ENCODE data around the gene C21orf91.

Gene C21orf91

DNA sequence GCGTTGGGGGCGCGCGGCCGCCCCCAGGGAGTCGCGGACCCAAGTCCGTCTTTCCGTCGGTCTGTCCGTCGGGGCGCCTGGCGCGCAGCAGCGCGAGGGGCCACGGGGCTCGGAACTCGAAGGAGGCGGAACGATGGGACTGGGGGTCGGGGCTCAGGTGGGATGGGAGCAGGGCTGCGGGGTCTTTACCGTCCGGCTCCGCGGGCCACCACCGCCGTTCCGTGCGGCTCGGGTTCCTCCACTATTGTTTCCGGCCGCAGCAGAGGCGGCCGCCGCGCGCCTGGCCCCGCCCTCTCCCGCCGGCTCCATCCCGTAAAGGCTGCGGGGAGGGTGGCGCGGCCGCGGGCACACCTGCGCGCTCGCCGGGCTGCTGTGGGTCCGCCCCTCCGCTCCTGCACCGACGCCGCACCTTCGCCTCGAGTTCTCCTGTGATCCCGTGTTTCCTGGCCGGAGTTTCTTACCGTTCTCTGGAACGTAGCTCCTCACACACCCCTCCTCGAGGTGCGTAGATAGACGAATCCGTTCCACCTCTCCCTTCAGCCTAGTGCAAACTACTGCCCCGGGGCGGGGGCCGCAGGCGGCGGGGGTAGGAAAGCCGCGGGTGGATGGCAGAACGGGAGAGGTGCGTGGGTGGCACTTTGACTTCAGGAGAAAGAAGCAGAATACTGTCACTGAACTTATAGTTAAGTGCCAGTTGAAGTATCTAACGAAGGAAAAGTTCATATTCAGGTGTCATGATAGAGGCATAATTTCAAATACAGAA lies at the start of gene C21orf91:
Gene C21orf91, minus strand, starts transcription at position 243 of the 763 bp plus-strand sequence. CDS start 1,038 bp downstream, outside the sequence.
- no peak for DNase-seq (ENCODE audit: low read depth)

DNA sequence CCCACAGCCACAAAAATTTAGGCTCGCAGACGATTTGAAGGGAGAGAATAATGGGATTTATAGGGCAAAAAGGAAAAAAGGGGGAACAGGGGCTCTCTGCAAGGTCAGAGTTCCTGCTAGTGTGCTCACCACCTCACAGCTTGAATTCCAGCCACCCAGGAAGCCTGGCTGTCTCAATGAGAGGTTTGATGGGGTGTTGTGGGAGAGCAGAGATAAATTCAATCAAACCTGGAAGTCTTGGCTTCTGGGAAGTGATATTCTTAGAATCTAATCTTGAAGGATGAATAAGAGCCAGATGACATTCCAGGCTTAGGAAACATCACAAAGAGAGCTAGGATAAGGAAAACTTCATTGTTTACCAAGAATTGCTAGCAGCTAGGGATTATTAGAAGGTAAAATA lies 47.4 kb upstream of the C21orf91 start:
- DNase-seq (ENCODE audit: low read depth), result no peak

GRCh38 chr21:17859661-17860060 lies 40.5 kb upstream of the C21orf91 start:
- DNase-seq (ENCODE audit: low read depth), result no peak

DNA sequence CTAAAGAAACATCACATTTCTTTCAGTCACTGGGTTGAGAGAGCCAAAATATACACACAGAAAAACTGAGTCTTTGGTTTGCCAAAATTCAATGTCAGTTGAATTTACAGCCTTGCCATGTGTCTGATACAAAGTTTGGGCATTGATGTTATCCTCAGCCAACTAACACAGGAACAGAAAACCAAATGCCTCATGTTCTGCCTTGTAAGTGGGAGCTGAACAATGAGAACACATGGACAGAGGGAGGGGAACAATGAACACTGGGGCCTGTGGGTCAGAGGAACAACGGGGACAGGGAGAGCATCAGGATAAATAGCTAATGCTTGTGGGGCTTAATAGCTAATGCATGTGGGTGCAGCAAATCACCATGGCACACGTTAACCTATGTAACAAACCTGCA lies 39.6 kb upstream of the C21orf91 start:
- no peak for DNase-seq (ENCODE audit: low read depth)

DNA sequence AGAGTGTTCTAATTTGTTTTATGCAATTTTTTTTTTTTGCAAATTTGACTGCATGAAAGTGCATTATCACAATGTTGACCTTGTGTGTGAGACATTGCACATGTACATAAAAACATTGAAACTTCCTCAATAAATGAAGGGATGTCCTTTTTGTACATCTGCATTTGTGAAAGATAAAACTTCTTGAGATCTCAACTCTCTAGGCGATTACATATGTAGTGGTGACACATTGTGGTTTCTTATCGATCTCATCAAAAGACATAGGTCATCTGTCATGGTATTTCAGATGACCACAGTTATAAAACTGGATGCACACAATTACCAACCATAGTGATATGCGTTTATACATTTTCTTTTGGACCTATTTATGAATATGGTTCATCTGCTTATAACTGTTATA lies 35.6 kb upstream of the C21orf91 start:
- no peak for DNase-seq (ENCODE audit: low read depth)

- no peak for DNase-seq (ENCODE audit: low read depth)
These were observed 34.5 kb upstream of the C21orf91 start for GRCh38 chr21:17853393-17854275.

DNA sequence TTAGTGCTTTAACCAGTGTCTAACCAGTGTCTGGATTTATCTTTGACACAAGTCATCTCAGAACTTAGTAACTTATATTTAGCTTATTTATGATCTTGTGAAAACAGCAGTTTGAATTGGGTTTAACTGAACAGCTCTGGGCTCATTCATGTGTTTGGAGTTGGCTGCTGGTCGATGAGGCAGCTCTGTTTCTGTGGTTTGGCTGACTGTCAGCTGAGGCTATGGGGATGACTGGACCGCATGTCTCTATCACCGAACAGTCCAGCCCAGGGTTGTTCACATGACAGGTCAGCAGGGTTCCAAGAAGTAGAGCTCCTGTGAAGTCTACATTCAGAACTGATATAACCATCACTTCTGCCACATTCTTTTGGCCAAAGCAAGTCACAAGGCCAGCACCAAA lies 29.1 kb upstream of the C21orf91 start:
- peak; percentile 93 for DNase-seq (ENCODE audit: low read depth)

DNA sequence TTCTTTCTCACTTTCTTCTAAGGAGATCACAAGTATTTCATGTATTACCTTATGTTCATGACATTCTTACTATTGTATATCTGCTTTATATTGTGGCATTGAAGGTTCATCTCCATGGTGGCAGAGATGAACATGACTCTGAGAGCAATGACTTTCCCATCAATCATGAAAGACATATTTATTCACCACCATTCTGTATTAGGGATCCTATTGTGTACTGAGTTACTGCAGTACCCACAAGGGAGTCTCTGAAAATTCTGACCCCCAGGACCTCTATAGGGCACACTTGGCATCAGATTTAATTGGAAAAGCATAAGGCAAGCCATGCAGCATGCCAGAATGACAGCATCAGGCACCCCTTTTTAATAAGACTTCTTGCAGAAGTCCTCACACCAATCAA lies 21.9 kb upstream of the C21orf91 start:
- no peak for DNase-seq (ENCODE audit: low read depth)

GRCh38 chr21:17834639-17835354 lies 15.6 kb upstream of the C21orf91 start:
- DNase-seq (ENCODE audit: low read depth), result no peak

- DNase-seq (ENCODE audit: low read depth), result no peak
These were observed 10.3 kb upstream of the C21orf91 start for GRCh38 chr21:17829472-17829871.

DNA sequence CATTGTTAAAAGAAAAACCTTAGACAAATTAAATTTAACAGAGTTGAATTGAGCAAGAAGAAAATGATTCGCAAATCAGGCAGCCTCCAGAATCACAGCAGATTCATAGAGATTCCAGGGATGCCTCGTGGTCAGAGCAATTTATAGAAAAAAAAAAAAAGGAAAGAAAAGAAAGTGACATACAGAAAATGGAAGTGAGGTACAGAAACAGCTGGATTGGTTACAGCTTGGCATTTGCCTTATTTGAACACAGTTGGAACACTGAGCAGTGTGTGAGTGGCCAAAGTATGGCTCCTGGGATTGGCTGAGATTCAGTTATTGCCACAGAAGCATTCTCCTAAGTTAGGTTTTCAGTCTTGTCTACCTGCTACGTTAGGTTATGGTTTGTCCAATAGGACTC lies 9.1 kb upstream of the C21orf91 start:
- DNase-seq (ENCODE audit: low read depth), result no peak

GRCh38 chr21:17823846-17824245 lies 4.7 kb upstream of the C21orf91 start:
- no peak for DNase-seq (ENCODE audit: low read depth)

- DNase-seq (ENCODE audit: low read depth), result no peak
These were observed 2.0 kb upstream of the C21orf91 start for GRCh38 chr21:17821121-17821520.

- no peak for DNase-seq (ENCODE audit: low read depth)
These were observed 697 bp upstream of the C21orf91 start for GRCh38 chr21:17819877-17820229.

- no peak for DNase-seq (ENCODE audit: low read depth)
These were observed 706 bp downstream of the C21orf91 start for GRCh38 chr21:17818186-17819113.

DNA sequence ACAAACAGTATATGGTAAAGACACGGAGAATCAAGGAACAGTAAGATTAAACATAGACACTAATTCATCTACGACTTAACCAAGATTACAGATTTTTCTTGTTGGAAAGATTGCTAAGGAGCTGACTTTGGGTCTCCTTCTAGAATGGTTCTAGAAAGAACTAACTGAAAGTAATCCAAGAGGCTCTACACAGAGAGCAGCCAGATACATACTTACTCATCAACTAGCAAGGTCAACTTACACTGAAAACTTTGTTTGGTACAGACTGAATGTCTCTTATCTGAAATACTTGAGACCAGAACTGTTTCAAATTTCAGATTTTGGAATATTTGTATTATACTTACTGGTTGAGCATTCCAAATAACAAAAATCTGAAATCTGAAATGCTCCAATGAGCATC lies 5.8 kb downstream of the C21orf91 start:
- DNase-seq (ENCODE audit: low read depth), result no peak

GRCh38 chr21:17805966-17806365 lies 13.2 kb downstream of the C21orf91 start:
- DNase-seq (ENCODE audit: low read depth), result no peak

DNA sequence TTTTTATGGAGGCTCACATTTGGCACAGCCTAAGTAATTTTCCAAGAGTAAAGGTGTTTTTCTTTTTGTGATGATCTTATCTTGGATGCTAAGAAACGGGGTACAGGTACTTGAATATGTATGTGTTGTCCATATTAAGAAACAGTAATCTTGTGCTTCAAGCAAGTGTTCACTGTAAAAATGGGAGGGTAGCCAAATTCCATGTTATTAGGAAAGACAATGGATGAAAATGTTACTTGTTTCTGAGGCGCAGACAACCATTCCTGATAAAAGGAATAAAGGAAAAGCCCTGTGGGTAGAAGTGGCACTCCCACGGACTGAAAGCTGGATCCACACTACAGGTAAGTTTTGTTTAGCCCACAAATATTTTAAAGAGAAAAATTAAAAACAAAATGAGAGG lies 15.6 kb downstream of the C21orf91 start:
- DNase-seq (ENCODE audit: low read depth), result no peak

DNA sequence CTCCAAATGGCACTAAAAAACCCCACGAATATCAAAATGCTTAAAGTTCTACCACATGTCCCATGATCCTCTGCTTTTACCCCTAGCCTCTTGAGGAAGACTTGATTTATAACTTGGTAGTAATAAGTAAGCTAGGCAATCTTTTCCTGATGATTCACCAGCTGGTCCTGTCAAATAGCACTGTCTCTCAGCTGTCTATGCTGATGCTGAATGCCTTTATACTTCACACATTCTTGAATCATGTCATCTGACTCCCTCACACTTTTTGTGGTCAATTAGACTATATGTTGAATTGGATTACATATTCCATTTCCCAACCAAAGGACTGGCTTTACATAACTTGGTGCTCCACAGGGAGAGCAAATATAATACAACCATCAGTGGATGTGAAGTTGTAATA lies 16.6 kb downstream of the C21orf91 start:
- peak; percentile 35 for DNase-seq (ENCODE audit: low read depth)

GRCh38 chr21:17799414-17800164 lies 19.6 kb downstream of the C21orf91 start:
- no peak for DNase-seq (ENCODE audit: low read depth)

- no peak for DNase-seq (ENCODE audit: low read depth)
These were observed 20.4 kb downstream of the C21orf91 start for GRCh38 chr21:17798796-17799195.
